BLaER1 (cell line): Measurements from ENCODE around the gene GLIPR2.
"Not testable (repeated sequence)": the region's sequence is repeated elsewhere in the genome, so short reads cannot be mapped to it uniquely, and the experiment has no call there.

Experiments
- H3K27ac ChIP-seq: shearing (Covaris generic); formaldehyde crosslinking; 2 replicates; pipeline ENCODE4 v1.8.1; 2022
- H3K27me3 ChIP-seq: shearing (Covaris generic); formaldehyde crosslinking; 2 replicates; pipeline ENCODE4 v1.8.1; 2022
- H3K36me3 ChIP-seq: shearing (Covaris generic); formaldehyde crosslinking; 2 replicates; pipeline ENCODE4 v1.8.1; 2022
- H3K4me1 ChIP-seq: shearing (Covaris generic); formaldehyde crosslinking; 2 replicates; pipeline ENCODE4 v1.8.1; 2022
- H3K4me2 ChIP-seq: shearing (Covaris generic); formaldehyde crosslinking; 2 replicates; pipeline ENCODE4 v1.8.1; 2022
- H3K4me3 ChIP-seq: shearing (Covaris generic); formaldehyde crosslinking; 2 replicates; pipeline ENCODE4 v1.8.1; 2022
- H3K9ac ChIP-seq: shearing (Covaris generic); formaldehyde crosslinking; 2 replicates; pipeline ENCODE4 v1.8.1; 2022
- H3K9me3 ChIP-seq: shearing (Covaris generic); formaldehyde crosslinking; 2 replicates; pipeline ENCODE4 v1.8.1; 2022
- H4K20me1 ChIP-seq: shearing (Covaris generic); formaldehyde crosslinking; 2 replicates; pipeline ENCODE4 v1.8.1; 2022
- Cebpa-rat ChIP-seq: shearing (Covaris generic); IDR thresholded peaks from 2 replicates; pipeline ENCODE4 v1.8.1; 2022

The GLIPR2 gene

DNA sequence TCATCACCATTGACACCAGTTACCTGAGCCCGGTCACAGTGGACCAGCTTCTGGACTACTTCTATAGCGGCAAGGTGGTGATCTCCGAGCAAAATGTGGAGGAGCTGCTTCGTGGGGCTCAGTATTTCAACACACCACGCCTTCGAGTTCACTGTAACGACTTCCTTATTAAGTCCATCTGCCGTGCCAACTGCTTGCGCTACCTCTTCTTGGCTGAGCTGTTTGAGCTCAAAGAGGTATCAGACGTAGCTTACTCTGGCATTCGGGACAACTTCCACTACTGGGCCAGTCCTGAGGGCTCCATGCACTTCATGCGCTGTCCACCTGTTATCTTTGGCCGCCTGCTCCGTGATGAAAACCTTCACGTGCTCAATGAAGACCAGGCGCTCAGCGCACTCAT is 33.2 kb downstream of the GLIPR2 start:
- Histone ChIP-seq H3K9me3 (no peaks in the 10 kb centered on the region), H3K36me3 (no peaks in the 10 kb centered on the region), H3K4me2 (no peak overlapping the region), H3K27ac (no peak overlapping the region), H3K4me3 (no peak overlapping the region), H3K4me1 (peaks cover 2% of the 10 kb centered on the region; the same call in 1 of the 2 replicates), H4K20me1 (no peaks in the 10 kb centered on the region), H3K27me3 (no peaks in the 10 kb centered on the region), H3K9ac (no peak overlapping the region)
- no peak for TF ChIP-seq Cebpa-rat

DNA sequence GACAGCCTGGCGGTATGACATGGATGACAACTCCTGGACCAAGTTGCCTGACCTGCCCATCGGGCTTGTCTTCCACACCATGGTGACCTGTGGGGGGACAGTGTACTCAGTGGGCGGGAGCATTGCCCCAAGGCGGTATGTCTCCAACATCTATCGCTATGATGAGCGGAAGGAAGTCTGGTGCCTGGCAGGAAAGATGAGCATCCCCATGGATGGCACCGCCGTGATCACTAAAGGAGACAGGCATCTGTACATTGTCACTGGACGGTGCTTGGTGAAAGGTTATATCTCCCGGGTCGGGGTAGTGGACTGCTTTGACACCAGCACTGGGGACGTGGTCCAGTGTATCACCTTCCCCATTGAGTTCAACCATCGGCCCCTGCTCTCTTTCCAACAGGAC is 34.0 kb downstream of the GLIPR2 start:
- Histone ChIP-seq H3K4me1 (no peaks in the 10 kb centered on the region; the same call in 1 of the 2 replicates), H4K20me1 (no peaks in the 10 kb centered on the region), H3K4me3 (no peak overlapping the region), H3K9ac (no peak overlapping the region), H3K27ac (no peak overlapping the region), H3K4me2 (no peak overlapping the region), H3K9me3 (no peaks in the 10 kb centered on the region), H3K27me3 (no peaks in the 10 kb centered on the region), H3K36me3 (no peaks in the 10 kb centered on the region)
- no peak for TF ChIP-seq Cebpa-rat

DNA sequence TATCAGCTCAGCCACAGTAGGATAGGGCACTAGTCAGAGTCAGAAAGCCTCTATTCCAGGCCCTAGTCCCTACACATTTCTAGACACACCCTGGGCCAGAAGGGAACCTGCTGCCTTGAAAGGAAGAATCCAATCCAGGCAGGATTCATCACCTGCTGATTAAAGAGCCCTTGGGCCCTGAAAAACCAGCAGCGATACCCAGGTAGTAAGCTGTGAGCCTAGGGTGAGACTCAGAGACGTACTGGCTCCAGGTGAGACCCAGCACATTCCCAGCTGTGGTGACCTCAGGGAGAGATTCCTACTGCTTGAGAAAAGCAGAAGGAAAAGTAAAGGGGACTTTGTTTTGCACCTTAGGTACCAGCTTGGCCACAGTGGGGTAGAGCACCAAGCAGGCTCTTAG is 37.3 kb downstream of the GLIPR2 start:
- Histone ChIP-seq H3K27me3 (no peaks in the 10 kb centered on the region), H3K27ac (no peak overlapping the region), H3K4me2 (no peak overlapping the region), H3K9me3 (no peaks in the 10 kb centered on the region), H3K9ac (no peak overlapping the region), H3K4me3 (no peak overlapping the region), H3K4me1 (peaks cover 11% of the 10 kb centered on the region), H4K20me1 (no peaks in the 10 kb centered on the region), H3K36me3 (no peaks in the 10 kb centered on the region)
- no peak for TF ChIP-seq Cebpa-rat

DNA sequence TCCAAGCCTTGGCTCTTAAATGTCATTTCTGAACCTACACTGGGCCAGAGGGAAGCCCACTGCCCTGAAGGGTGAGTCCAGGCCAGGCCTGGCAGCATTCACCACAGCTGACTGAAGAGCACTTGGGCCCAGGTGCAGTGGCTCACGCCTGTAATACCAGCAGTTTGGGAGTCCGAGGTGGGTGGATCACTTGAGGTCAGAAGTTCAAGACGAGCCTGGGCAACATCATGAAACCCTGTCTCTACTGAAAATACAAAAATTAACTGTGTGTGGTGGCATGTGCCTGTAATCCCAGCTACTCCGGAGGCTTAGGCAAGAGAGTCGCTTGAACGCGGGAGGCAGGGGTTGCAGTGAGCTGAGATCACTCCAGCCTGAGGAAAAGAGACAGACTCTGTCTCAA is 37.7 kb downstream of the GLIPR2 start:
- no peak overlapping the region for H3K9ac ChIP-seq
- H3K27ac ChIP-seq = no peak overlapping the region
- H3K27me3 ChIP-seq = no peaks in the 10 kb centered on the region
- no peak overlapping the region for H3K4me3 ChIP-seq
- H3K9me3 ChIP-seq = 0 out of 2 replicates have a peak, but pooled peaks cover under 1% of the 10 kb centered on the region
- peaks cover 15% of the 10 kb centered on the region for H3K4me1 ChIP-seq
- H3K4me2 ChIP-seq = no peak overlapping the region
- no peaks in the 10 kb centered on the region for H3K36me3 ChIP-seq
- no peaks in the 10 kb centered on the region for H4K20me1 ChIP-seq
- TF ChIP-seq Cebpa-rat = no peak

DNA sequence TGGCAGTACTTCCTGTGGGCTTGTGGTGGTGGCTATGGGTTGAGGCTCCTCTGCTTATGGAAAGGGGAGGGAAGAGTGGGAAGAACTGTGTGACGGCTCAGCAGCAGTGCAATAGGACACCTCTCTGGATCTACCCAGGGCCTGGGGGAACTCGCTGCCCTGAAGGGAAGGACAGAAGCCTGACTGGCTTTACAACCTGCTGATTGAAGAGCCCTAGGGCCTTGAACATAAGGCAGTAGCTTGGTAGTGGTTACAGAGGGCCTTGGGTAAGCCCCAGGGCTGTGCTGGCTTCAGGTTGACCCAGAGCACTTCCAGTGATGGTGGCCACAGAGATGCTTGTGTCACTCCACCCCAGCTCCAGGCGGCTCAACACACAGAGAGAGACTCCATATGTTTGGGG is 38.2 kb downstream of the GLIPR2 start:
- no peak overlapping the region for H3K4me2 ChIP-seq
- H3K4me3 ChIP-seq = no peak overlapping the region
- H4K20me1 ChIP-seq = no peaks in the 10 kb centered on the region
- H3K36me3 ChIP-seq = no peaks in the 10 kb centered on the region
- H3K9ac ChIP-seq = no peak overlapping the region
- 0 out of 2 replicates have a peak, but pooled peaks cover 5% of the 10 kb centered on the region for H3K9me3 ChIP-seq
- H3K4me1 ChIP-seq = peaks cover 15% of the 10 kb centered on the region
- no peak for TF ChIP-seq Cebpa-rat
- no peak overlapping the region for H3K27ac ChIP-seq
- no peaks in the 10 kb centered on the region for H3K27me3 ChIP-seq

DNA sequence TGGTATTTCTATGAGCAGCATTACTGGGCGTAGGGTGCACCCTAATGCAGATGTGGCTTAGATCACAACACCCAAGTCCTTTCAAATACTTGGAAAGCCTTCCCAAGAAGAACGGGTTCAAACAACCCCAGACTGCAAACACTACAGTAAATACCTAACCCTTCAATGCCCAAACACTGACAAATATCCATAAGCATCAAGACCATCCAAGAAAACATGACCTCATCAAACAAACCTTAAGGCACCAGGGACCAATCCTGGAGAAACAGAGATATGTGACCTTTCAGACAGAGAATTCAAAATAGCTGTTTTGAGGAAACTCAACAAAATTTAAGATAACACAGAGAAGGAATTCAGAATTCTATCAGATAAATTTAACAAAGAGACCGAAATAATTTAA is 38.7 kb downstream of the GLIPR2 start:
- not testable (repeated sequence) for H4K20me1 ChIP-seq, H3K27ac ChIP-seq, H3K4me2 ChIP-seq, H3K9me3 ChIP-seq, H3K9ac ChIP-seq, H3K27me3 ChIP-seq, H3K36me3 ChIP-seq, H3K4me3 ChIP-seq
- peaks cover 15% of the 10 kb centered on the region for H3K4me1 ChIP-seq

DNA sequence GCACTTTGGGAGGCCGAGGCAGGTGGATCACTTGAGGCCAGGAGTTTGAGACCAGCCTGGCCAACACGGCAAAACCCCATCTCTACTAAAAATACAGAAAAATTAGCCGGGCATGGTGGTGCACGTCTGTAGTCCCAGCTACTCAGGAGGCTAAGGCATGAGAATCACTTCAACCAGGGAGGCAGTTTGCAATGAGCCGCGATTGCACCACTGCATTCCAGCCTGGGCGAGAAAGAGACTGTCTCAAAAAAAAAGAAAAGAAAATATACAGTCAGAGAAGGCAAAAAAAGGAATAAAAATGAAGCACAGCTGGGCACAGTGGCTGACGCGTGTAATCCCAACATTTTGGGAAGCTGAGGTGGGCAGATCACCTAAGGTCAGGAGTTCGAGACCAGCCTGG is 40.0 kb downstream of the GLIPR2 start:
- H3K36me3 ChIP-seq, H3K27ac ChIP-seq, H3K9ac ChIP-seq, H3K4me2 ChIP-seq, H4K20me1 ChIP-seq, H3K27me3 ChIP-seq, H3K4me3 ChIP-seq: not testable (repeated sequence)
- Histone ChIP-seq H3K4me1 (peaks cover 15% of the 10 kb centered on the region), H3K9me3 (peaks cover 14% of the 10 kb centered on the region; the same call in 1 of the 2 replicates)

DNA sequence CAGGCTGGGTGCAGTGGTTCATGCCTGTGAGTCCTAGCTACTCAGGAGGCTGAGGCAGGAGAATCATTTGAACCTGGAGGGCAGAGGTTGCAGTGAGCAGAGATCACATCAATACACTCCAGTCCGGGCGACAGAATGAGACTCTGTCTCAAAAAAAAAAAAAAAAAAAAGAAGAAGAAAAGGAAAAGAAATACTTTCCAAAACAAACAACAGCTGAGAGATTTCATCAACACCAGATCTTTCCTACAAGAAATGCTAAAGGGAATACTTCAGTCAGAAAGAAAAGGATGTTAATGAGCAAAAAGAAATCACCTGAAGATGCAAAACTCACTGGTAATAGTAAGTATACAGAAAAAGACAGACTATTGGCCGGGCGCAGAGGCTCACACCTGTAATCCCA is 41.0 kb downstream of the GLIPR2 start:
- H3K27ac ChIP-seq = no peak overlapping the region
- H3K4me2 ChIP-seq = no peak overlapping the region
- peaks cover 15% of the 10 kb centered on the region for H3K4me1 ChIP-seq
- no peak for TF ChIP-seq Cebpa-rat
- H3K9me3 ChIP-seq = peaks cover 14% of the 10 kb centered on the region; the same call in 1 of the 2 replicates
- H3K9ac ChIP-seq = no peak overlapping the region
- no peaks in the 10 kb centered on the region for H3K36me3 ChIP-seq
- no peak overlapping the region for H3K4me3 ChIP-seq
- no peaks in the 10 kb centered on the region for H4K20me1 ChIP-seq
- H3K27me3 ChIP-seq = no peaks in the 10 kb centered on the region

DNA sequence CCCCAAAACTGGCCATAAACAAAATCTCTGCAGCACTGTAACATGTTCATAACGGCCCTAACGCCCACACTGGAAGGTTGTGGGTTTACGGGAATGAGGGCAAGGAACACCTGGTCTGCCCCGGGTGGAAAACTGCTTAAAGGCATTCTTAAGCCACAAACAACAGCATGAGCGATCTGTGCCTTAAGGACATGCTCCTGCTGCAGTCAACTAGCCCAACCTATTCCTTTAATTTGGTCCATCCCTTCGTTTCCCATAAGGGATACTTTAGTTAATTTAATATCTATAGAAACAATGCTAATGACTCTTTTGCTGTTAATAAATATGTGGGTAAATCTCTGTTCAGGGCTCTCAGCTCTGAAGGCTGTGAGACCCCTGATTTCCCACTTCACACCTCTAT is 43.7 kb downstream of the GLIPR2 start:
- H3K27me3 ChIP-seq, H3K4me3 ChIP-seq, H3K9ac ChIP-seq, H3K27ac ChIP-seq, H4K20me1 ChIP-seq, H3K36me3 ChIP-seq, H3K4me2 ChIP-seq: not testable (repeated sequence)
- H3K9me3 ChIP-seq = peaks cover 14% of the 10 kb centered on the region; the same call in 1 of the 2 replicates
- H3K4me1 ChIP-seq = peaks cover 15% of the 10 kb centered on the region

DNA sequence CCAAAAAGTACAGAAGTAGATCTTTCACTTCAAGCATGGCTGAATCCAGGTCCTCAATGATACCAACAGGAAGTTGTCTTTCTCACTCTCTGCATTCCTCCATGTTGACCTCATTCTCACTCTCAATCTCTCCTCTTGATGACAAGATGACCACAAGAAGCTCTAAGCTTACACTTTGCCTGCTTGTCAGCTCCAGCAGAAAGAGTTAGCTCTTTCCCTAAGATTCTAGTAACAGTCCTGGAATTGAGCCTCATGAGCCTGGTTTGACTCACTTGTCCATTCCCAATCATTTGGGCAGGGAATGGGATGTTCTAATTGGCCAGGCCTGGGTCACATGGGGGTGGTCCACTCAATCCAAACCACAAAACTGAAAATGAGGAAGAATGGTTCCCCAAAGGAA is 50.9 kb downstream of the GLIPR2 start:
- no peak overlapping the region for H3K27ac ChIP-seq
- H3K4me2 ChIP-seq = peak overlapping the region; percentile 24
- TF ChIP-seq Cebpa-rat = no peak
- H3K27me3 ChIP-seq = no peaks in the 10 kb centered on the region
- H3K4me3 ChIP-seq = no peak overlapping the region
- no peak overlapping the region for H3K9ac ChIP-seq
- no peaks in the 10 kb centered on the region for H3K9me3 ChIP-seq
- H4K20me1 ChIP-seq = peaks cover 15% of the 10 kb centered on the region
- peaks cover 29% of the 10 kb centered on the region for H3K4me1 ChIP-seq
- H3K36me3 ChIP-seq = no peaks in the 10 kb centered on the region

DNA sequence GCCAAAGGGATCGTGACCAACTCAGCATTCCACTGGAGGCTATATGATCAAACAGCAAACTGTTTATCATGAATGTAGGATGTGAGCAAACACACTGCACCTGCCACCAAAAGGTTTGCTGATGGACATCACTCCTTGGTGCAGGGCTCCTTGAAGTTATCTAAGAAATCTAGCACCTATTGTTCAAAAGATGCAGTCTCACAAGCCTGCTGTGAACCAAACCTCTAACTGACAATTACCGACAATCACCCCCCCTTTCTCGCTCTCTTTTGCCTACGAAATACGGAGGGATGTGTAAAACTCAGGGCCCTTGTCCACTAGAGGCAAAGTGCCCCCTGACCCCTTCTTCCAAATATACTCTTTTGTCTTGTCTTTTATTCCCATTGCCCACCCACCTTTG is 51.7 kb downstream of the GLIPR2 start:
- no peak for TF ChIP-seq Cebpa-rat
- no peak overlapping the region for H3K4me2 ChIP-seq
- no peak overlapping the region for H3K4me3 ChIP-seq
- no peaks in the 10 kb centered on the region for H3K36me3 ChIP-seq
- H3K4me1 ChIP-seq = peaks cover 37% of the 10 kb centered on the region
- peaks cover 23% of the 10 kb centered on the region for H4K20me1 ChIP-seq
- H3K27me3 ChIP-seq = no peaks in the 10 kb centered on the region
- no peaks in the 10 kb centered on the region for H3K9me3 ChIP-seq
- no peak overlapping the region for H3K9ac ChIP-seq
- H3K27ac ChIP-seq = no peak overlapping the region
